Kidney tubule cell (primary cell): Measurements from ENCODE around the gene CACNA2D2.
"Not testable (repeated sequence)": the region's sequence is repeated elsewhere in the genome, so short reads cannot be mapped to it uniquely, and the experiment has no call there.

ENCODE experiments used
- DNase-seq: peaks from one replicate; pipeline ENCODE4 v3.0.0-alpha.2; 2018; ENCODE audit warnings: low spot score

CACNA2D2 gene

GRCh38 chr3:50530001-50530970, 26.9 kb upstream of the CACNA2D2 start:
- DNase-seq: no peak

GRCh38 chr3:50525987-50526386, 22.6 kb upstream of the CACNA2D2 start:
- DNase-seq: peak; percentile 79

GRCh38 chr3:50525191-50525910, 21.9 kb upstream of the CACNA2D2 start:
- DNase-seq: no peak

GRCh38 chr3:50524746-50525145, 21.3 kb upstream of the CACNA2D2 start:
- no peak for DNase-seq

- peak; percentile 73 for DNase-seq
Measured at GRCh38 chr3:50523279-50523811, 19.9 kb upstream of the CACNA2D2 start.

GRCh38 chr3:50521572-50521971, 18.1 kb upstream of the CACNA2D2 start:
- DNase-seq: no peak

GRCh38 chr3:50520849-50521248, 17.4 kb upstream of the CACNA2D2 start:
- no peak for DNase-seq

GRCh38 chr3:50519471-50520089, 16.1 kb upstream of the CACNA2D2 start:
- peak; percentile 61 for DNase-seq

- DNase-seq: no peak
Measured at GRCh38 chr3:50518436-50518835, 15.0 kb upstream of the CACNA2D2 start.

- no peak for DNase-seq
Measured at GRCh38 chr3:50517721-50518206, 14.3 kb upstream of the CACNA2D2 start.

GRCh38 chr3:50516440-50516871, 13.0 kb upstream of the CACNA2D2 start:
- no peak for DNase-seq

- no peak for DNase-seq
Measured at GRCh38 chr3:50515565-50516439, 12.4 kb upstream of the CACNA2D2 start.

- not testable (repeated sequence) for DNase-seq
Measured at GRCh38 chr3:50512908-50513307, 9.5 kb upstream of the CACNA2D2 start.

- DNase-seq: no peak
Measured at GRCh38 chr3:50512131-50512530, 8.7 kb upstream of the CACNA2D2 start.

GRCh38 chr3:50510325-50510724, 6.9 kb upstream of the CACNA2D2 start:
- DNase-seq: no peak

GRCh38 chr3:50509715-50510114, 6.3 kb upstream of the CACNA2D2 start:
- DNase-seq: no peak

- no peak for DNase-seq
Measured at GRCh38 chr3:50508821-50509220, 5.4 kb upstream of the CACNA2D2 start.

- no peak for DNase-seq
Measured at GRCh38 chr3:50506169-50506568, 2.7 kb upstream of the CACNA2D2 start.

GRCh38 chr3:50504681-50505080, 1.2 kb upstream of the CACNA2D2 start:
- DNase-seq: no peak

- no peak for DNase-seq
Measured at GRCh38 chr3:50502584-50503423, 630 bp downstream of the CACNA2D2 start.
